ENCODE measurements around the gene SPECC1. TPM values are rescaled to one million over a fixed set of nuclear protein-coding genes. Genes with fewer than 3 reads are reported as not detected.
"Not testable (repeated sequence)": the region's sequence is repeated elsewhere in the genome, so short reads cannot be mapped to it uniquely, and the experiment has no call there.

SPECC1 gene
- total RNA-seq, 4 donors from 2014 or later: 22.5 to 36.3 (median 33.2) TPM

DNA sequence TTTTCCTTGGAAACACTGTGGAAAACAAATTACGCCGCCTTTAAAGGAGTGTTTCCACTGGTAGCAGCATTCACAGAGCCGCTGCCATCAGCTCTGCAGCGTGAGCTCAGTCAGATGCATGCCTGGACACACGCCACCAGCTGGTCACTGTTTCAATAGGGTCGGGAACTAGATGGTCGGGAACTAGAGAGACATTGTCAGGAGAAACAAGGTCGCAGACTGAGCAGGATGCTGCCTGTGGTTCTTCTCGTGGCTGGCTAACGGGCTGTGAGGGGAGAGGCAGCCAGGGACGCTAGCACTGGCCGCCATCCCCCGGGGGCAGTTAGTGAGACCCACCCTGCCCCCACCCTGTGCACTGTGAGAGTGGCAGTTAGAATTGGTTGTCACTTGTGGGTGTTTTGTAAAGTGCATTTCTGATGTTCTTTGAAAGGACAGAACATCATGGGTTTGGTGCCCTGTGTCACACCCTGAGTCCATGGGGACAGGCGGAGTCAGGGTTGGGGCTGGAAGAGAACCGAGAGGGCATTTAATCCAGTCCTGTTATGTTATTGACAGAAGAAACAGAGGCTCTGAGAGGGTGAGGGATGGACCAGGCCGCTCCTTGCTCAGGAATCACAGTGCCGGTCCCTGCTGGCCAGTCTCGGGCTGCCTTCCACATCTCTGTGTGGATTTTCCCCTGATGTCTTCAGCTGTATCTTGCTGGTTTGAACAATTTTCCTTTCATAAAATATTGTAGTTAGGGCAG, 86.3 kb downstream of the SPECC1 start:
- peak; percentile 33 for TF ChIP-seq POLR2AphosphoS5 (IDR thresholded peaks at IDR 0.05)
- no peak for TF ChIP-seq EP300 (IDR thresholded peaks at IDR 0.05)
- TF ChIP-seq CTCF (IDR thresholded peaks at IDR 0.05): peak in 2 of 4 experiments; percentile 29 to 49
- no peak for TF ChIP-seq POLR2A (IDR thresholded peaks at IDR 0.05)
- Histone ChIP-seq H3K36me3 (peaks cover 0 to 10% of the 10 kb centered on the region in 2 donors), H3K4me3 (no peak overlapping the region), H3K27ac (peak overlapping the region; percentile 7 to 69 (median 64)), H3K9me3 (no peaks in the 10 kb centered on the region), H3K4me1 (peaks cover 0 to 37% (median 8%) of the 10 kb centered on the region in 3 donors), H3K27me3 (no peaks in the 10 kb centered on the region)
- WGBS, 2 donors (ENCODE audit: low coverage in 1 of 2): 37 to 46% methylated on average over 5 to 14 of the region's 18 CpGs
- peak; percentile 68 for ATAC-seq

- no peaks in the 10 kb centered on the region for H3K27me3 ChIP-seq
- ATAC-seq: no peak
- no peaks in the 10 kb centered on the region for H3K9me3 ChIP-seq
- peaks cover 0 to 10% of the 10 kb centered on the region in 2 donors for H3K36me3 ChIP-seq
- no peak overlapping the region for H3K4me3 ChIP-seq
- no peak for TF ChIP-seq POLR2A (IDR thresholded peaks at IDR 0.05)
- TF ChIP-seq CTCF (IDR thresholded peaks at IDR 0.05): no peak
- no peak for TF ChIP-seq POLR2AphosphoS5 (IDR thresholded peaks at IDR 0.05)
- WGBS, 2 donors (ENCODE audit: low coverage in 1 of 2): 71 to 88% methylated on average over 1 of the region's 8 CpGs
- peaks cover 0 to 33% (median 8%) of the 10 kb centered on the region in 3 donors for H3K4me1 ChIP-seq
- H3K27ac ChIP-seq: peak overlapping the region in 2 of 4 donors; percentile 63 to 69
These were observed 87.3 kb downstream of the SPECC1 start for GRCh38 chr17:20096430-20096829.

DNA sequence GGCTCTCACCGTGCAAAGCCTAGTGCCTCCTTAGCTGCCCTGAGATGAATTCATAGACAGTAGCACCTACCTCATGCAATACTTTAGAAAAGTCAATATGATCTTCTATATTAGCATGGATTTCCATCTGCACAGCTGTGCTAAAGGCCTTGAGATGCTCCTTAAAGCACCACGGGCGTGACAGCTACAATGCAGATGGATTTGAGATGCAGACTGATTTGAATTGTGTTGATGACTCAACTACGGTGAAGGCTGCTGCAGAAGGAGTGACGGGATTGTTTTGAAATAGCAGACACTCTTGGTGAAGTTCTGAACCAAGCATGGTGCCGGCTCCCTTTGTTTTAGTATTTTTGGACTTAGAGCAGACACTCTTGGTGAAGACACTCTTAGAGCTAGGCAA, 88.2 kb downstream of the SPECC1 start:
- no peak for TF ChIP-seq POLR2A (IDR thresholded peaks at IDR 0.05)
- TF ChIP-seq POLR2AphosphoS5 (IDR thresholded peaks at IDR 0.05): no peak
- TF ChIP-seq EP300 (IDR thresholded peaks at IDR 0.05): no peak
- TF ChIP-seq CTCF (IDR thresholded peaks at IDR 0.05): no peak
- Histone ChIP-seq H3K4me1 (peaks cover 0 to 24% (median 8%) of the 10 kb centered on the region in 3 donors), H3K9me3 (no peaks in the 10 kb centered on the region), H3K27me3 (no peaks in the 10 kb centered on the region), H3K4me3 (no peak overlapping the region), H3K27ac (no peak overlapping the region), H3K36me3 (peaks cover 0 to 10% of the 10 kb centered on the region in 2 donors)
- WGBS, 2 donors (ENCODE audit: low coverage in 1 of 2): 77% methylated on average over 6 of the region's 6 CpGs; no CpG with 5 or more reads in 1 of the 2 donors
- no peak for ATAC-seq

GRCh38 chr17:20098314-20098713, 89.2 kb downstream of the SPECC1 start:
- WGBS, 2 donors (ENCODE audit: low coverage in 1 of 2): 69% methylated on average over 3 of the region's 7 CpGs; no CpG with 5 or more reads in 1 of the 2 donors
- no peaks in the 10 kb centered on the region for H3K9me3 ChIP-seq
- H3K27me3 ChIP-seq: no peaks in the 10 kb centered on the region
- TF ChIP-seq POLR2AphosphoS5 (IDR thresholded peaks at IDR 0.05): no peak
- no peak for ATAC-seq
- no peak overlapping the region for H3K27ac ChIP-seq
- peaks cover 0 to 10% of the 10 kb centered on the region in 2 donors for H3K36me3 ChIP-seq
- no peak overlapping the region for H3K4me3 ChIP-seq
- peaks cover 0 to 14% (median 8%) of the 10 kb centered on the region in 3 donors for H3K4me1 ChIP-seq

GRCh38 chr17:20100806-20101205, 91.6 kb downstream of the SPECC1 start:
- not testable (repeated sequence) for H3K4me3 ChIP-seq, H3K9me3 ChIP-seq, ATAC-seq, H3K4me1 ChIP-seq, H3K27ac ChIP-seq, H3K27me3 ChIP-seq, H3K36me3 ChIP-seq
- 78 to 85% methylated on average over 2 to 3 of the region's 3 CpGs for WGBS, 2 donors (ENCODE audit: low coverage in 1 of 2)

Data from gastroesophageal sphincter (tissue), 4 donors.